ENCODE data around the gene PRKCA. TPM values are rescaled to one million over a fixed set of nuclear protein-coding genes. Genes with fewer than 3 reads are reported as not detected.

PRKCA gene
- total RNA-seq, 2 donors from 2014 or later = 104 to 119 TPM

DNA sequence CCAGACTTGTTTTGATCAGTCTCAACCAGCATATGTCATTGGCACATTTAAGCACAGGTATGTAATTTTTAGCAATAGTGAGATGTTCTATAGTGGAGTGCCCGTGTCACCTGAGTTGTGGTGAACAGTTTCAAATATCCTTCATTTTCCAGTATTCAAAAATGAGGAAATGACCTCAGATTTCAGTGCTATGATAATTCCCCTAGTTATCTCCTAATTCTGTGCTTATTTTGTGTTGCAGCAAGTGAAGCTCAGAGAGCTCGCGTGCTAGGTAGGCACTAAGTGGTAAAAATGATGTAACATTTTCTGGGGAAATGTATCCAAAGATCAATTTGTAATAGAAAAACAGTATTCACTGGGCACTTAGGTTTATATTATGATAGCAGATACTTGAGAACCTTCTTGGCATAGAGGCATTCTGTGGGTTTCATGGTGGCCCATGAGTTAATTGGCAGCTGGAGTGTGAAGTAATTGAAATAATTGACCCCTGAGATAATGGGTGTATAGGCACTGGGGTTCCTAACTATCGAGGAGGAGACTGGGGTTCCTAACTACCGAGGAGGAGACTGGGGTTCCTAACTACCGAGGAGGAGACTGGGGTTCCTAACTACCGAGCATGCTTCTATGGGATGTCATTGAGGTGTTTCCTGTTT, 159.1 kb downstream of the PRKCA start:
- H3K36me3 Mint-ChIP-seq = peaks cover 7 to 42% of the 10 kb centered on the region in 2 donors
- ATAC-seq (no peak), DNase-seq (ENCODE audit: low spot score in 2 of 2) (no peak)
- peaks cover 0 to 13% of the 10 kb centered on the region in 2 donors for H3K9me3 Mint-ChIP-seq
- no peak overlapping the region for H3K27ac Mint-ChIP-seq

DNA sequence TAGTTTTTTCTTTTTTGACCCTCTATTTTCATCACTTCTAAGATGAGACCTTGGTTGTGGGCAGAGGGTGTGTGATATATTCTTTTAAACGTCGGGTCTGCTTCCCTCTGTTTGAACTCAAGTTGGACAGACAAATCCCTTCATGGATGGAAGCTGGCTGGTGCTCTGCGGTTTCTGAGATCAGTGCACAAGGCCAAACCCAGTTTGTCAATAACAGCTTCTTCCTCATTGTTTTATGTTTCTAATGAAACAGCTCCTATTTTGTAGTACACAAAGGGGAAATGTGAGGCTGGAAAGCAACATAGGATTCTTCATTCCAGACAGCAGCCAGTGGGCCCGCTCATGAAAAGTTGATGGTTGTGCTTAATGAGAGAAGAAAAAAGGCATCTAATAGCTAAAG, 159.6 kb downstream of the PRKCA start:
- no peak for ATAC-seq
- Mint-ChIP-seq H3K27ac (no peak overlapping the region), H3K36me3 (peaks cover 1 to 37% of the 10 kb centered on the region in 2 donors), H3K9me3 (peaks cover 0 to 8% of the 10 kb centered on the region in 2 donors)
- no peak for DNase-seq (ENCODE audit: low spot score in 2 of 2)

DNA sequence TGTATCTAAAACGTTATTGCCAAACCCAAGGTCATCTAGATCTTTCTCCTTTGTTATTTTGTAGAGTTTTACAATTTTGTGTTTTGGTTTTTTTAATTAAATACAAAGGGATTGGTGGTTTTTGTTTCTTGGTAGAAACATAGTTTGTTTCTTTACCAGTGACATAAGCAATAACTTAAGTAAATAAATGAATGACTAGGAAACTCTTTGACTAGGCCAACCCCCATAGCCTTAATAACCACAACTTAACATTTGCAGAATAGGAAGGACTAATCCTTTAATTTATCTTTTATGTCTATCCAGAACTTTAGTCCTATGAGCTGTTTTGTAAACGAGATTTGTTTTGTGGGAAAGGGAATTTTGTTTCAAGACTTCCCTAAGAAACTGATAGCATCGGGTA, 162.5 kb downstream of the PRKCA start:
- no peak overlapping the region for H3K27ac Mint-ChIP-seq
- no peak for DNase-seq (ENCODE audit: low spot score in 2 of 2)
- no peak for ATAC-seq
- no peaks in the 10 kb centered on the region for H3K9me3 Mint-ChIP-seq
- peaks cover 0 to 13% of the 10 kb centered on the region in 2 donors for H3K36me3 Mint-ChIP-seq

DNA sequence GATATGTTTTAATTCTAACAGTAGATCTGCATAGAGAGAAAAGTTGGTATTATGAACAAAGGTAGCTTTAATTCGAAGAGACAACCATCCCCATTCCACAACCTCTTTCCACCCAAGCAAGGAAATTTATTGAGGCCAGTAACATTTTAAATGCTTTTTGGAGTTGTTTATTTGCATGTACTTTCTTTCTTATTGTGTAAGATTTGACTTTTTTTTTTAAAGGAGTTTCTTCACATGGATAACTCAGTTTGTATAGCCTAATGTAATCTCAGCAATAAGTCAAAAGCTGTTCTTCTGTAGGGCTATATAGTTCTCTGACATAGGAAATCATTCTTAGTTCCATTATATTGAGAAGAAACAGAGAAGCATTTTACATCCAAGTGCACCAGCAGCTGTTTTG, 163.3 kb downstream of the PRKCA start:
- H3K27ac Mint-ChIP-seq = peak overlapping the region in 1 of 2 donors; percentile 97
- ATAC-seq = no peak

DNA sequence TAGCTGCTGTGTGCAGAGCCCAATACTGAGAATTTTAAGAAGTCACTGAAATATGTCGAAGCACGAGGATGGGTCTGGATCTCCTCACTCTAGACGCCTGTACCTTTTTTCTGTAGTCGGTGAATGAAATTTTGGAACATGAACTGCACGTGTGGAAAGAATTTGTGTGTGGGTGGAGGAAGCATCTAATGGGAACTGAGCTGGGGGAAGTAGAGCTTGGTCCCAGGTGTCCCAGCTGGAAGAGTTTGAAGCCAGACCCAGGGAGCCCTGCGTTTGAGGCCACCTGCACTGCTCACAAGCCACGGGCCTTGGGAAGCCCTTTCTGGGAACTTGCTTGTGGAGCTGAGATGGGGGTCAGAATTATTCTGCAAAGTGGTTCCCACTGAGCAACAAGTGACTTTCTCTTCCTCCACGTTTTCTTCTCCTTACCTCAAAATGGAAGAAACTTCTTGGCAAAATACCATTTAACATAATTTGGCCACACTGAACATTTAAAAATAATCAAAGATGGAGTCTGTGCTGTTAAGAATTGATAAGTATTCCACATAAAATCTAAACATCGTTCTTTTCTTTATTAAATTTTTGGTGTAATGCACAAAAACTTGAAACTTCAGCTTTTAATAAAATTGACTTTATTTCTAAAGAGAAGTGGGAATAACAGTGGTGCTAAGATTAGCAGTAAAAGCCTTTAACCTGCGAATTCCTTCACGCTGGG, 163.8 kb downstream of the PRKCA start:
- Mint-ChIP-seq H3K9me3 (no peaks in the 10 kb centered on the region), H3K36me3 (peaks cover 0 to 8% of the 10 kb centered on the region in 2 donors), H3K27ac (peak overlapping the region; percentile 84 to 97)
- DNase-seq (ENCODE audit: low spot score in 2 of 2) (no peak), ATAC-seq (no peak)

More for the DNA sequence above, 163.3 kb downstream of the PRKCA start:
- Mint-ChIP-seq H3K36me3 (peaks cover 0 to 13% of the 10 kb centered on the region in 2 donors), H3K9me3 (no peaks in the 10 kb centered on the region)
- DNase-seq (ENCODE audit: low spot score in 2 of 2) = no peak

DNA sequence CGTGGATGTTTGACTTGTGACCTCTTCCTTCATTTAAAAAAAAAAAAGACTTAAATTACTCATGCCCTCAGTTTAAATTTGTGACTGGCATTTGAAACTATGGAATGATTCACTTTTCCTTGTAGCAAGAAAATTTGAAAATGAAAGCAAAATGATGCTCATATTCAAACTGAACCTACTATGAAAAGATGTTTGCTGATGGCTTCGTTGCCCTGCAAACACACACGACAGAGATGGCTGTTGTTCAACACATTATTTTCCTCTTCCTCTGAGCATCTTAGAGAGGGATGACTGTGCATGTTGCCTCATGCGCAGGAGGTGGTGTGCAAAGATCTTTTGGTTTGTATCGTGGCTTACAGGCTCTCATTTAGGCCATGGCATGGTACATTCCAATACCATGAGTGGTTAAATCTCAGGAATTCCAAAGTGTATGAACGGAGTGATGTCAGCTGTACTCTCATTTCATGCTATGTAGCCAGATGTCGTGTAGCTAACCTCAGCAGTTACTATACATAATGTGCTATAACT, 164.5 kb downstream of the PRKCA start:
- Mint-ChIP-seq H3K36me3 (peaks cover 0 to 6% of the 10 kb centered on the region in 2 donors), H3K9me3 (no peaks in the 10 kb centered on the region), H3K27ac (peak overlapping the region; percentile 84 to 97)
- DNase-seq (ENCODE audit: low spot score in 2 of 2) (peak in 1 of 2 donors; percentile 52), ATAC-seq (peak; percentile 91 to 97)

DNA sequence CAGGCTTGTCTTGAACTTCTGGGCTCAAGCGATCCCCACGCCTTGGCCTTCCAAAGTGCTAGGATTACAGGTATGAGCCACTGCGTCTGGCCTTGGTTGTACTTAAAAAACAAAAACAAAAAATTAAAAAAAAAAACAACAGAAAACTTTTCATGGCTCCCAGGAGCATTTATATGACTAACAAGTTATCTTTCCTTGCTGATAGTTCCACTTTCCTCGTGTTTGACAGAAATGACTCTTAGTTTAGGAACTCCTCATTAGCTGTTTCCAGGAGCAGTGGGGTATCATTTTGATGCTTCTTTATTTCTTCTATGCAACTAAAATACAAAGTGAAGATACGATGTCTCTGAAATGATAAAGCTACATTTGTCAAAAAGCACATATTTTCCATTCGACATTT, 165.4 kb downstream of the PRKCA start:
- peaks cover 0 to 13% of the 10 kb centered on the region in 2 donors for H3K36me3 Mint-ChIP-seq
- DNase-seq (ENCODE audit: low spot score in 2 of 2) (no peak), ATAC-seq (peak in 1 of 2 donors; percentile 32)
- peak overlapping the region; percentile 84 to 97 for H3K27ac Mint-ChIP-seq
- no peaks in the 10 kb centered on the region for H3K9me3 Mint-ChIP-seq

DNA sequence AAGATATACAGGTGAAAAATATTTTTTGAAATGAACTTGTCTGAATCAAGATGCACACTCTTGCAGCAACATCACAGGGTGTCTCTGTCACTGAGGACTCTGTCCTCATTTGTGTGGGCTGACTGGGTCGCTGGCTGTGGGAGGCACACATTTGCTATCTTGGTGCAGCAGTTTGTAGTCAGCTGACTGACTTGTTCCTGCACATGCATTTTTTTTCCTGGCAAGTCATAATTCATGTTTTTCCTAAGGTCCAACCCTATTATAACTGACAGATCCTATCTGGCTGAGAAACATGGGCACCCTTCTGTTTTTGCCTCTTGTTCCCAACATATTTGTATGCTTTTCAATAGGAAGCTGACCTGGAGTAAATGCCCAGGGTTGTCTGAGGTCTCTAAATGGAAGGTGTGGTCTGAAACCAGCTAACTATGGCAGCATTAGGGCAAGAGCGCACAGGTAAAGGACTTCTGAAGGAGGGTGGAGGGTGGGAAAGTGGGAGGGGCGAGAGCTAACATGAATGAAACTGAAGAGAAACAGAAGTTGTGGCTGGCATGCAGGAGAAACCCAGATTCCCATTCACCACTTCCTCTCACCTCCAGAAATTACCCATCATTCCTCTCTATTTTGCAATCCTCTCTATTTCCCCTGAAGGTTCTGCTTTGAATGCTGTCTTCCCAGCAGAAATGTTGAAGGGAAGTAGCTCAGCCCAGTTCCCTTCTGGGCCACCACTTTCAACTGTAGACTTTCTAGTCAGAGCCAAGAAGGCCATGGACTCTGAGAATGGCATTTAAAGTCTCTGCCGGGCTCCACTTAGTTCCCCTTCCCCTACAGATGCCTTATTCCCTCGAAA, 166.1 kb downstream of the PRKCA start:
- Mint-ChIP-seq H3K36me3 (peaks cover 0 to 20% of the 10 kb centered on the region in 2 donors), H3K27ac (peak overlapping the region; percentile 84 to 97), H3K9me3 (no peaks in the 10 kb centered on the region)
- ATAC-seq = peak in 1 of 2 donors; percentile 8
- no peak for DNase-seq (ENCODE audit: low spot score in 2 of 2)

DNA sequence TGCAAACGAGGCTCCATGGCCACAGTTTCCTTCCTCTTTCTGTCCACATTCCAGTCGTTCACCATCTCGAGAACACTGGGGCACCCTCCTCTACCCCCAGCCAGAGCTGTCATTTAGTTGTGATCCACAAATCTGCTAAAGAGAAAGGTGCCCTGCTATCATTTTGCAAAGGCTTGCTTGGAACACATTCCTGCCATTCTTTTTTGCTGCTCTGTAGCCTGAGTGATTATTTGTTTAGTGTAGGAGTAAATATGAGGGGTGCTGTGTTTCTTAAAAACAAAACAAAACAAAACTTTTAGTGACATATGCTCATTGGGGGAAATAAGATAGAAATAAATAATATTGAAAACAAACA, 166.7 kb downstream of the PRKCA start:
- H3K9me3 Mint-ChIP-seq = no peaks in the 10 kb centered on the region
- H3K27ac Mint-ChIP-seq = peak overlapping the region; percentile 84 to 97
- ATAC-seq = no peak
- no peak for DNase-seq (ENCODE audit: low spot score in 2 of 2)
- peaks cover 0 to 23% of the 10 kb centered on the region in 2 donors for H3K36me3 Mint-ChIP-seq

DNA sequence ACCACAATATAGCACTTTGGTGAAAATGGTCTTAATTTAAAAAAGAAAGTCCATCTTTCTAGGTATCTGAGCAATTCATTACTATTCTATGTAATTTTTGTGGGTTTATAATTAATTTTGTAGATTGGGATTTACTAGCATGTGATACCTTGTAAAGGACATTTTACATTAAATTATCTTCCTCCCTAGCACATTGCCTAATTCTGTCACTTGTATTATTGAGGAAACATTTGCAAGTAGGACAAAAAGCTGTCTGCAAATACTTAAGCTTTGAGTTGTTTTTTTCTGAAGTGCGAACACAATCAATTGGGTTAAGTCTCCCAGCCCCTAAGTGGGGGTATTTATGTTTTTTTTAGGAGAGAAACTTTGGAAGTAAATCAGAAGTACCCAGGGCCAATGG, 167.0 kb downstream of the PRKCA start:
- ATAC-seq (no peak), DNase-seq (ENCODE audit: low spot score in 2 of 2) (no peak)
- Mint-ChIP-seq H3K36me3 (peaks cover 0 to 23% of the 10 kb centered on the region in 2 donors), H3K9me3 (no peaks in the 10 kb centered on the region), H3K27ac (peak overlapping the region in 1 of 2 donors; percentile 97)

DNA sequence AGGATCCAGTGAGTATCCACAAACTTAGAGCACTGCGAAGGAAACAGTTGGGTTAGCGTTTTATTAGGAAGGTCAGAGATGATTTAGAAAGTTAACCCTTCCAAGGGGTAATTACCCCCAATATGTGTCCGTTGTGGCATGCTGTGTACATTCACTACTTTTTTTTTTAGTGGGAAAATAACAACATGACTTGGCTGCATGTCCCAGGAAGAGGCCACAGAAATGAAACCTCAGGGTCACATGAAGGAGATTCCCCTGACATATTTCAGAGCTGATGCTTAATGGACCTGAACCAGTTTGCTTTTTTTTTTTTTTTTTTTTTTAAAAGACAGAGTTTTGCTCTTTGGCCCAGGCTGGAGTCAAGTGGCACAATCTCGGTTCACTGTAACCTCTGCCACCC, 167.5 kb downstream of the PRKCA start:
- Mint-ChIP-seq H3K27ac (no peak overlapping the region), H3K36me3 (peaks cover 0 to 23% of the 10 kb centered on the region in 2 donors), H3K9me3 (no peaks in the 10 kb centered on the region)
- DNase-seq (ENCODE audit: low spot score in 2 of 2) (no peak), ATAC-seq (no peak)

DNA sequence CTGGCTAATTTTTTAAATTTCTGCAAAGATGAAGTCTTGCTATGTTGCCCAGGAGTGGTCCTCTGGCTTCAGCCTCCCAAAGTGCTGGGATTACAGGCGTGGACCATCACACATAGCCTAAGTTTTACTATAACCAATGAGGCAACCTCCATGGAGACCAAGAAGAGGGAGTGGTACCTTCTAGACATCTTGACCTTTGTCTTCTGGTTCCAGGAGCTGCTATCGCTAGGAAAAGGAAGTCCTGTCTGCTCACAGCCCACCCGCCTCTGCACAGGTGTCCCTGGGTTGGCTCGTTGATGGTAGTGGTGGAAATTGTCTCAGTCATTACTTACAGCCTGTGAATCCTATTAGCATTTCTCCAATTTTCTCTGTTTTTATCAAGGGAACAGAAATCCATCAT, 169.7 kb downstream of the PRKCA start:
- Mint-ChIP-seq H3K36me3 (peaks cover 0 to 34% of the 10 kb centered on the region in 2 donors), H3K27ac (no peak overlapping the region), H3K9me3 (no peaks in the 10 kb centered on the region)
- ATAC-seq (no peak), DNase-seq (ENCODE audit: low spot score in 2 of 2) (no peak)

DNA sequence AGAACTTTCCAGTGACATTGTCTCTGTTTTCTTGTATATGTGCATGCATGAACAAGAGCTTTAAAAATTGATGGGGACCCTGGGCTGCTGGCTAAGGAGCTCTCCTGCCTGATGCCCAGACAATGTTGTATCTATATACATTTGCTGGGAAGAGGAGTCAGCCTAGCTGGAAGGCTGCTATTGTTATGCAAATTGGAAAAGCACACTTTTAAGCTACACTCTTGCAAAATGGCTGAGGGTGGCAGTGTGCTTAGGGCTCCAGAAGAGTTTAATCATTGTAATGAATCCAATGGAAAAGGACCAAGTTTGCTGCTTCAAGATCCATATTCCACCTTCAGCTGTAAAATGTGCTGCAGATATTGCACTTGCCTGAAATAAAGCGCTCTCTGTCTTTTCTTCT, 171.8 kb downstream of the PRKCA start:
- Mint-ChIP-seq H3K9me3 (peaks cover 3 to 6% of the 10 kb centered on the region in 2 donors), H3K36me3 (peaks cover 4 to 47% of the 10 kb centered on the region in 2 donors), H3K27ac (no peak overlapping the region)
- ATAC-seq (no peak), DNase-seq (ENCODE audit: low spot score in 2 of 2) (no peak)

DNA sequence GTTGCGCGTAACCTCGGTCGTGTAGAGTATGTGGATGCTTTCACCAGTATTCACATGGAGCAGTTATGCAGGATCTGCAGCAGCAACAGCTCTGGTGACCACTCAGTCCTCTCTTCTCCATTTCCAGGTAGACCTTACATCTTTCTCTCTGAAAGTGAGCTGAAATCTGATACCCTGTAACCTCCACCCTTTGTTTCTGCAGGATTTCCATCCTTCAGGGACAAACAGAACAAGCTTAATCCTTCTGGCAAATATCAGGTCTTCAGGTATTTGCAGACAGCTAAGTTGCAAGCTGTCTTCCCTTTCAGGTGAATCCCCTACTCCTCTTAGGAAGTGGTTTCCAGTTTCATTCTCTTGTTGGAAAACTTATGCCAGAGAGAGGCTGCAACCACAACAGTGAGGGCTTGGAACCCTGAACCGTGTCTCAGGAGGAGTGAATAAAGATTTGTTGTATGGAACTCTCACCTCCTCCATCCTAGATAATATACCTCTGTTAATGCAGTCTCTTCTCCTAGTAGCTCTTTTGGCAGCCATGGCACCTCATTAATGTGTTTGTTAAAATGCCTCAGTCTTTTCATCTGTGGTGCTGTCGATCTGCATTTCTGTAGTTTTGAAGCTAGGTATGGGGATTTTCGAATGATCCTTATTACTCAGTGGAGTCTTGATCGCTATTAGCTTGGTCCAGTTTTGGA, 172.5 kb downstream of the PRKCA start:
- H3K9me3 Mint-ChIP-seq = peaks cover 3 to 10% of the 10 kb centered on the region in 2 donors
- ATAC-seq = peak in 1 of 2 donors; percentile 29
- DNase-seq (ENCODE audit: low spot score in 2 of 2) = no peak
- H3K36me3 Mint-ChIP-seq = peaks cover 4 to 52% of the 10 kb centered on the region in 2 donors
- H3K27ac Mint-ChIP-seq = no peak overlapping the region

DNA sequence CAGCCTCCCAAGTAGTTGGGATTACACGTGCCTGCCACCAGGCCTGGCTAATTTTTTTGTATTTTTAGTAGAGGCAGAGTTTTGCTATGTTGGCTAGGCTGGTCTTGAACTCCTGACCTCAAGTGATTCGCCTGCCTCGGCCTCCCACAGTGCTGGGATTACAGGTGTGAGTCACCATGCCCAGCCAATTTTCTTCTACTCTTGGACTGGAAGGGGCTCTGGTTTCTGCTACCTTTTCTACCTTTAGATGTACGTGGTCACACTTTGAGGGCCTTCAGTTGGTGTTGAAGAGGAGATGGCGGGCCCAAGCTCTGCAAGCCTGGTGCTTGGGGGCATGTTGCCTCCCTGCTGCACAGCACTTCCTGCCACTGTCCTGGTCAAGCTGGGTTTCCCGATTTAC, 173.6 kb downstream of the PRKCA start:
- H3K36me3 Mint-ChIP-seq = peaks cover 4 to 55% of the 10 kb centered on the region in 2 donors
- H3K27ac Mint-ChIP-seq = no peak overlapping the region
- DNase-seq (ENCODE audit: low spot score in 2 of 2) = no peak
- peaks cover 3 to 10% of the 10 kb centered on the region in 2 donors for H3K9me3 Mint-ChIP-seq
- ATAC-seq = peak in 1 of 2 donors; percentile 21

DNA sequence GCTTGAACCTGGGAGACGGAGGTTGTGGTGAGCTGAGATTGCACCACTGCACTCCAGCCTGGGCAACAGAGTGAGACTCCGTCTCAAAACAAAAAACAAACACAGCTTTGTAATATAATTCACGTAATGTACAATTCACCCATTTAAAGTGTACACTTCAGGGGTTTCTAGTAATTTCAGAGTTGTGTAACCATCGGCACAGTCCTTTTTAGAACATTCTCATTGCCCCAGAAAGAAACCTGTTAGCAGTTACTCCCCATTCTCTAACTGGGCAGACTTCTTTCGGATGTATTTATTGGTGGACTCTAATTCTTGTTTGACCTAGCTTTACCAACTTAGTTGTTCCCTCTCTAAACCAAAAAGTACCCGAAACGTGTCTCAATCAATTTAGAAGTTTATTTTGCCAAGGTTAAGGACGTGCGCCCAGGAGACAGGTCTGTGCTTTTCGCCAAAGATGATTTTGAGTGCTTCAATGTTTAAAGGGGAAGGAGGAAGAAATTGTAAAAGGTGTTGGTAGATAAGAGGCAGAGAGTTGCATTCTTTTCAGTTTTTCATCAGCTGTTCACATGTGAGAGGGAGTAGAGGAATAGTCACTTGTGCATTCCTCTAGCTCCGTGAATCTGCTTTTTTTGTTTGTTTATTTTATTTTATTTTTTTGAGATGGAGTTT, 175.3 kb downstream of the PRKCA start:
- H3K27ac Mint-ChIP-seq = no peak overlapping the region
- DNase-seq (ENCODE audit: low spot score in 2 of 2) (no peak), ATAC-seq (no peak)
- H3K36me3 Mint-ChIP-seq = peaks cover 4 to 54% of the 10 kb centered on the region in 2 donors
- H3K9me3 Mint-ChIP-seq = peaks cover 3 to 10% of the 10 kb centered on the region in 2 donors
